K562 (cell line): ENCODE measurements around the gene CTPS2. TPM values are rescaled to one million over a fixed set of nuclear protein-coding genes. Genes with fewer than 3 reads are reported as not detected.

Source experiments
- ATAC-seq: fragments of 200-7000 bp; cut with Tn5 transposase; 3 replicates; pipeline ENCODE4 v1.9.1; 2020; ENCODE audit warnings: moderate library complexity
- BruUV-seq: library from RNA; stranded (reverse); fragments of 400-500 nt; replicated peaks from 2 replicates; lab custom pipeline; 2021; lab: Mats Ljungman, UMichigan
- CTCF ChIA-PET: fragments of 300-600 bp; formaldehyde crosslinking; extraction: SDS; loops from one replicate; lab custom pipeline; 2021; ENCODE audit warnings: low intra/inter-chr PET ratio; lab: Yijun Ruan, JAX
- POLR2A ChIA-PET: fragments of 300-600, 350-650 bp; sonication (Branson Sonifier 250); formaldehyde crosslinking; extraction: SDS; loops from one replicate; lab custom pipeline; 2021; ENCODE audit warnings: antibody characterized with exemption, inconsistent platforms; lab: Yijun Ruan, JAX
- DNase-seq, 4 experiments: peaks; one replicate each; pipeline versions ENCODE4 v3.0.0 to v3.0.0-alpha.2; 2011 to 2018; ENCODE audit warnings: low spot score in 3 of 4, mixed read lengths in 3 of 4; ENCODE audit errors: extremely low read depth in 1 of 4
- FAIRE-seq: peaks from 2 replicates; lab custom pipeline; 2011; peaks lifted over from hg19 to GRCh38; lab: Jason Lieb, UNC
- H2AFZ ChIP-seq: 2 replicates; pipeline ENCODE4 v1.6.0; 2011; ENCODE audit warnings: low read depth, low read length, control low read depth, inconsistent platforms
- H3K27ac ChIP-seq: fragments of 200-600 bp; 3 replicates; pipeline ENCODE4 v1.8.0; 2011; ENCODE audit warnings: low read depth, mild to moderate bottlenecking, control low read depth, inconsistent platforms, low read length, moderate library complexity, mixed read lengths; ENCODE audit errors: extremely low read depth
- H3K27me3 ChIP-seq, 2 experiments: fragments of 300-600 bp in 1 of 2; 2 replicates in 1 of 2; 3 replicates in 1 of 2; pipeline versions ENCODE4 v1.6.0 to v1.8.0; 2011; ENCODE audit warnings: inconsistent platforms in 2 of 2, low read length in 2 of 2, mild to moderate bottlenecking in 1 of 2, mixed read lengths in 1 of 2, moderate library complexity in 1 of 2; ENCODE audit not compliant: control insufficient read depth in 2 of 2, insufficient read depth in 2 of 2
- H3K36me3 ChIP-seq: fragments of 300-600 bp; 3 replicates; pipeline ENCODE4 v1.8.0; 2011; ENCODE audit warnings: mild to moderate bottlenecking, low read length, inconsistent platforms; ENCODE audit not compliant: control insufficient read depth, insufficient read depth
- H3K4me1 ChIP-seq, 2 experiments: fragments of 200-600 bp in 1 of 2; replicated peaks in 1 of 2; 2 replicates in 1 of 2; 3 replicates in 1 of 2; pipeline versions ENCODE4 v1.5.1 to v1.8.0; 2011; ENCODE audit warnings: inconsistent platforms in 2 of 2, low read length in 2 of 2, mild to moderate bottlenecking in 1 of 2, mixed read lengths in 1 of 2, moderate library complexity in 1 of 2; ENCODE audit not compliant: control insufficient read depth in 2 of 2, insufficient read depth in 2 of 2
- H3K4me2 ChIP-seq: 2 replicates; pipeline ENCODE4 v1.6.1; 2011; ENCODE audit warnings: low read length, control low read depth, inconsistent platforms, mixed read lengths; ENCODE audit not compliant: insufficient read depth
- H3K4me3 ChIP-seq: fragments of 200-600 bp; sonication (generic), shearing (Covaris generic); 2 replicates; pipeline ENCODE4 v1.5.1; 2016; ENCODE audit warnings: control low read depth, inconsistent platforms
- H3K79me2 ChIP-seq: fragments of 200-600 bp; 3 replicates; pipeline ENCODE4 v1.8.0; 2011; ENCODE audit warnings: low read length, inconsistent platforms; ENCODE audit not compliant: control insufficient read depth, insufficient read depth
- H3K9ac ChIP-seq, 2 experiments: 2 replicates each; pipeline versions ENCODE4 v1.6.0 to v1.6.1; 2011; ENCODE audit warnings: low read depth in 2 of 2, low read length in 2 of 2, control low read depth in 1 of 2, inconsistent platforms in 1 of 2, mild to moderate bottlenecking in 1 of 2, mixed read lengths in 1 of 2; ENCODE audit not compliant: insufficient read depth in 1 of 2
- H3K9me1 ChIP-seq: one replicate; pipeline ENCODE4 v1.6.0; 2011; ENCODE audit warnings: inconsistent platforms, mild to moderate bottlenecking, low read length, moderate library complexity; ENCODE audit not compliant: control insufficient read depth, insufficient read depth
- H3K9me3 ChIP-seq: replicated peaks from 2 replicates; pipeline ENCODE4 v1.5.1; 2011; ENCODE audit warnings: low read depth, low read length, inconsistent platforms; ENCODE audit not compliant: control insufficient read depth, insufficient read depth
- H4K20me1 ChIP-seq: replicated peaks from 2 replicates; pipeline ENCODE4 v1.6.1; 2011; ENCODE audit warnings: low read length, inconsistent platforms, mixed read lengths; ENCODE audit not compliant: control insufficient read depth, insufficient read depth
- CBFB ChIP-seq: sonication (generic); formaldehyde crosslinking; IDR thresholded peaks from 2 replicates; pipeline ENCODE4 v1.4.0; 2020; ENCODE audit warnings: mild to moderate bottlenecking, missing genetic modification reagents
- CCNT2 ChIP-seq: IDR thresholded peaks from 2 replicates; pipeline ENCODE4 v1.6.1; 2011; ENCODE audit warnings: borderline replicate concordance, low read depth, mild to moderate bottlenecking, moderate library complexity, mixed read lengths, low read length; ENCODE audit not compliant: insufficient read length; ENCODE audit errors: extremely low read depth
- FOXP4 ChIP-seq: sonication (generic); formaldehyde crosslinking; IDR thresholded peaks from 2 replicates; pipeline ENCODE4 v1.8.0; 2022; ENCODE audit warnings: mild to moderate bottlenecking, missing genetic modification reagents, borderline replicate concordance
- GATAD2B ChIP-seq: fragments of 450-650 bp; IDR thresholded peaks from 2 replicates; pipeline ENCODE4 v1.6.1; 2017; ENCODE audit warnings: mild to moderate bottlenecking, borderline replicate concordance
- NCOA4 ChIP-seq: fragments of 450-650 bp; IDR thresholded peaks from 2 replicates; pipeline ENCODE4 v1.6.1; 2018; ENCODE audit warnings: mild to moderate bottlenecking; ENCODE audit not compliant: partially characterized antibody
- NR2F6 ChIP-seq: fragments of 450-650 bp; formaldehyde crosslinking; IDR thresholded peaks from 2 replicates; pipeline ENCODE4 v1.4.0; 2020; ENCODE audit warnings: mild to moderate bottlenecking
- NR3C1 ChIP-seq: sonication (generic); formaldehyde crosslinking; IDR thresholded peaks from 2 replicates; pipeline ENCODE4 v1.8.1; 2022; ENCODE audit warnings: missing genetic modification reagents
- PHF21A ChIP-seq: fragments of 450-650 bp; IDR thresholded peaks from 2 replicates; pipeline ENCODE4 v1.6.1; 2017; ENCODE audit warnings: low read depth, borderline replicate concordance
- STAG1 ChIP-seq: sonication (generic); formaldehyde crosslinking; IDR thresholded peaks from 2 replicates; pipeline ENCODE4 v1.5.0; 2020; ENCODE audit warnings: missing genetic modification reagents, borderline replicate concordance
- TAF9B ChIP-seq: fragments of 450-650 bp; IDR thresholded peaks from 2 replicates; pipeline ENCODE4 v1.6.1; 2018; ENCODE audit warnings: mild to moderate bottlenecking; ENCODE audit not compliant: partially characterized antibody
- ZBTB11 ChIP-seq, 3 experiments: fragments of 200-800 bp in 1 of 3; fragments of 250-450 bp in 1 of 3; fragments of 450-650 bp in 1 of 3; sonication (Bioruptor Pico) in 1 of 3; sonication (Bioruptor generic) in 1 of 3; formaldehyde crosslinking in 1 of 3; IDR thresholded peaks; 2 replicates each; pipeline versions ENCODE4 v1.6.1 to v1.8.0; 2016 to 2022; ENCODE audit warnings: mild to moderate bottlenecking in 2 of 3, missing genetic modification characterization in 2 of 3, missing compliant biosample characterization in 1 of 3, moderate library complexity in 1 of 3
- ZNF589 ChIP-seq: fragments of 200-800 bp; sonication (Bioruptor generic); IDR thresholded peaks from 2 replicates; pipeline ENCODE4 v1.6.1; 2016; ENCODE audit warnings: low read depth, missing genetic modification characterization, missing compliant biosample characterization
- ZNF699 ChIP-seq: fragments of 250-450 bp; sonication (Bioruptor Pico); IDR thresholded peaks from 2 replicates; pipeline ENCODE4 v1.8.0; 2021; ENCODE audit warnings: mild to moderate bottlenecking, moderate library complexity; ENCODE audit not compliant: insufficient replicate concordance
- ZNF766 ChIP-seq: fragments of 200-800 bp; sonication (Bioruptor generic); conservative IDR thresholded peaks from 2 replicates; pipeline ENCODE4 v1.6.1; 2016; ENCODE audit warnings: missing genetic modification characterization, missing compliant biosample characterization
- WGBS: fragments of 100-300 bp; shearing (Covaris generic); methylation state at CpG from one replicate; pipeline ENCODE4 v1.1.6; 2016; ENCODE audit warnings: low coverage, mixed read lengths; ENCODE audit not compliant: insufficient coverage; ENCODE audit errors: missing lambda C conversion rate; 5-methylcytosine and 5-hydroxymethylcytosine counted together
- in situ Hi-C: fragments of 300-500 bp; cut with MboI; formaldehyde crosslinking; loops from 4 replicates; pipeline ENCODE4 v1.15.0; 2018; ENCODE audit warnings: inconsistent platforms, mixed read lengths
- intact Hi-C: fragments of 100-400 bp; cut with micrococcal nuclease; formaldehyde crosslinking; loops from 2 replicates; pipeline ENCODE4 v1.14.2; 2022
- polyA plus RNA-seq, 8 experiments: library from polyadenylated mRNA; depleted of rRNA in 4 of 8; stranded (reverse) in 5 of 8; unstranded in 3 of 8; fragments of >200 nt; fragmentation: Nextera tagmentation in 2 of 8; fragmentation: Illumina TruSeq in 1 of 8; extraction: Ambion mirVana in 2 of 8; extraction: Trizol in 1 of 8; gene quantifications; 2 replicates each; pipeline versions ENCODE4 v1.2.1 to v1.2.3, GENCODE V29; 2011 to 2014; ENCODE audit warnings: inconsistent platforms in 1 of 8, missing spikeins in 1 of 8
- total RNA-seq, 7 experiments: library from RNA; depleted of rRNA in 6 of 7; stranded (reverse); fragments of >200 nt in 6 of 7; fragmentation: Illumina TruSeq in 2 of 7; extraction: Trizol in 2 of 7; gene quantifications; 2 replicates each; pipeline versions ENCODE4 v1.2.1 to v1.2.3, GENCODE V29; 2011 to 2021; ENCODE audit warnings: low replicate concordance in 1 of 7
- TF ChIP-seq, protein P1 (sequence below): fragments of 250-450 bp; sonication (Bioruptor Pico); IDR thresholded peaks from 2 replicates; pipeline ENCODE4 v1.5.0; 2021

Gene CTPS2
- total and polyA plus RNA-seq, 9 of the 15 experiments (the other 6 are each of a cell fraction or from before 2014, with no cell fraction given), result 5.4 to 19.5 (median 14.1) TPM

DNA sequence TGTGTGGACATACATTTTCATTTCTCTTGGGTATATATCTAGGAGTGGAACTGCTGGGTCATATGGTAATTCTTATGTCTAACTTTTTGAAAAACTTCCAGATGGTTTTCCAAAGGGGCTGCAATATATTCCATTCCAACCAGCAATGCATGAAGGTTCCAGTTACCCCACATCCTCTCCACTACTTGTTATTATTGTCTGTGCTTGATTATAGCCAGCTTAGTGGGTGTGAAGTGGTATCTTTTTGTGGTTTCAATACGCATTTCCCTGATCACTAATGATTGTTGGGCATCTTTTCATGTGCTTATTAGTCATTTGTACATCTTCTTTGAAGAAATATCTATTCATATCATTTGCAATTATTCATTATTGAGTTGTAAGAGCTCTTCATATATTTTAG is 94.0 kb downstream of the CTPS2 start:
- DNase-seq (no peak), FAIRE-seq (no peak), ATAC-seq (no peak)
- H2AFZ ChIP-seq, result no peak overlapping the region
- no peaks in the 10 kb centered on the region for H3K79me2 ChIP-seq
- no peak overlapping the region for H3K9ac ChIP-seq
- no peaks in the 10 kb centered on the region for H3K27me3 ChIP-seq
- no peak overlapping the region for H3K4me2 ChIP-seq
- no TSS peak for BruUV-seq
- H3K36me3 ChIP-seq, result peaks cover 13% of the 10 kb centered on the region; the same call in 1 of the 3 replicates
- no peaks in the 10 kb centered on the region for H4K20me1 ChIP-seq
- no peaks in the 10 kb centered on the region for H3K4me1 ChIP-seq
- H3K9me1 ChIP-seq, result no peaks in the 10 kb centered on the region
- H3K4me3 ChIP-seq, result no peak overlapping the region
- 82% methylated on average over 1 of the region's 1 CpG for WGBS
- no peak for TF ChIP-seq NR2F6 (CRISPR knock-in tag)
- TF ChIP-seq, protein P1, sequence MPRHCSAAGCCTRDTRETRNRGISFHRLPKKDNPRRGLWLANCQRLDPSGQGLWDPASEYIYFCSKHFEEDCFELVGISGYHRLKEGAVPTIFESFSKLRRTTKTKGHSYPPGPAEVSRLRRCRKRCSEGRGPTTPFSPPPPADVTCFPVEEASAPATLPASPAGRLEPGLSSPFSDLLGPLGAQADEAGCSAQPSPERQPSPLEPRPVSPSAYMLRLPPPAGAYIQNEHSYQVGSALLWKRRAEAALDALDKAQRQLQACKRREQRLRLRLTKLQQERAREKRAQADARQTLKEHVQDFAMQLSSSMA (CRISPR knock-in tag), result no peak
- TF ChIP-seq ZNF589 (CRISPR knock-in tag), result no peak
- TF ChIP-seq CCNT2, result no peak
- no peak for TF ChIP-seq STAG1 (CRISPR knock-in tag)
- no peak for TF ChIP-seq ZNF766 (CRISPR knock-in tag)
- no peak for TF ChIP-seq ZBTB11 (CRISPR knock-in tag; IDR thresholded peaks at IDR 0.05)
- no peak for TF ChIP-seq ZNF699 (CRISPR knock-in tag)
- TF ChIP-seq PHF21A, result no peak
- TF ChIP-seq NCOA4, result no peak
- no peak for TF ChIP-seq NR3C1 (CRISPR knock-in tag)
- no peak for TF ChIP-seq GATAD2B
- no peak for TF ChIP-seq TAF9B
- no peak for TF ChIP-seq FOXP4 (CRISPR knock-in tag)
- no peak for TF ChIP-seq CBFB (CRISPR knock-in tag)
- in situ Hi-C loops, result no loop called here
- H3K27ac ChIP-seq, result no peak overlapping the region
- ChIA-PET CTCF (no interaction called here), POLR2A (interaction anchor here (0.7 kb wide), 1 partner anchor 11 kb away, joined by 3 read pairs; no protein-coding TSS in a partner anchor)
- H3K9me3 ChIP-seq, result no peaks in the 10 kb centered on the region
- intact Hi-C loops, result no loop called here
